A172 (cell line): ENCODE results near the gene SF1. TPM values are rescaled to one million over a fixed set of nuclear protein-coding genes. Genes with fewer than 3 reads are reported as not detected.

ENCODE experiments used
- DNase-seq: peaks from one replicate; pipeline ENCODE4 v3.0.0-alpha.2; 2015; ENCODE audit warnings: low spot score
- total RNA-seq: library from RNA; depleted of rRNA; stranded (reverse); fragments of >200 nt; shearing (Covaris generic); gene quantifications from 2 replicates; pipeline ENCODE4 v1.2.3, GENCODE V29; 2014

The SF1 gene
- total RNA-seq, 1 experiment from 2014 or later: 61.8 TPM

- DNase-seq: no peak
These were observed 6.7 kb upstream of the SF1 start for GRCh38 chr11:64784813-64785581.

GRCh38 chr11:64778223-64778472 lies 194 bp downstream of the SF1 start:
- DNase-seq: no peak

DNA sequence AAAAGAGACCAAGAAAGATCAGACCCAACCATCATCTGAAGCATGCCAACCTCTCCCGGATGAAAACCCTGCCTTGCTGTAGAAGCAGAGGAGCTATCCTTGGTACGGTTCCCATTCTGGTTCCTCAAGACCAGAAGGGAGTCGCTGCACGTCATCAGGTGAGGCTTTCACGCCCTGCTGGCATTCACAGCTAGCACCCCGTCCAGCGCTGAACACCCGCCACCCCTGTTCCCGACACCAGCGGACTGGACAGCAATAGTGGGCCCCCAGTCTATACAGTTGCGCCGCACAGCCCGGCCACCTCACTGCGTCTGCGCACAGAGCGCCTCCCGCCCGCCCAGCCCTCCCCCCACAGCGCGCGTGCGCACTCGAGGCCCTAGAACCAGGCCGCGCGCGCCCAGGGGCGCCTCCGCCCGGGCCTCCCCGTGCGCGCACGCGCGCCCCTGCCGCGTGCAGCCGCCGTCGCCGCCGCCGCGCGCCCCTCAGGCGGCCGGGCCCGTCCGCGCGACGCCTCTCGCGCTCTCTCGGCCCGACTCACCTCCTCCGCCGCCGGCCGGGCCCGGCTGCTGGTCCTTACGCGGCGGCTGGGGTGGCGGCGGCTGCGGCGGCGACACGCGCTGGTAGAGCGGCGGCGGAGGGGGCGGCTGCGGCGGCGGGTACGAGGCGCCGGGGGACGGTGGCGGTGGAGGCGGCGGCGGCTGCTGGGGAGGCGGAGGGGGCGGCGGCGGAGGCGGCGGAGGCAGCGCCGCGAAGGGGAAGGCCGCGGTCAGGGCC lies 706 bp downstream of the SF1 start:
- DNase-seq: peak; percentile 60

GRCh38 chr11:64776875-64777274 lies 1.5 kb downstream of the SF1 start:
- DNase-seq: no peak

GRCh38 chr11:64776425-64776824 lies 1.9 kb downstream of the SF1 start:
- no peak for DNase-seq

- DNase-seq: no peak
These were observed 4.2 kb downstream of the SF1 start for GRCh38 chr11:64774144-64774543.

DNA sequence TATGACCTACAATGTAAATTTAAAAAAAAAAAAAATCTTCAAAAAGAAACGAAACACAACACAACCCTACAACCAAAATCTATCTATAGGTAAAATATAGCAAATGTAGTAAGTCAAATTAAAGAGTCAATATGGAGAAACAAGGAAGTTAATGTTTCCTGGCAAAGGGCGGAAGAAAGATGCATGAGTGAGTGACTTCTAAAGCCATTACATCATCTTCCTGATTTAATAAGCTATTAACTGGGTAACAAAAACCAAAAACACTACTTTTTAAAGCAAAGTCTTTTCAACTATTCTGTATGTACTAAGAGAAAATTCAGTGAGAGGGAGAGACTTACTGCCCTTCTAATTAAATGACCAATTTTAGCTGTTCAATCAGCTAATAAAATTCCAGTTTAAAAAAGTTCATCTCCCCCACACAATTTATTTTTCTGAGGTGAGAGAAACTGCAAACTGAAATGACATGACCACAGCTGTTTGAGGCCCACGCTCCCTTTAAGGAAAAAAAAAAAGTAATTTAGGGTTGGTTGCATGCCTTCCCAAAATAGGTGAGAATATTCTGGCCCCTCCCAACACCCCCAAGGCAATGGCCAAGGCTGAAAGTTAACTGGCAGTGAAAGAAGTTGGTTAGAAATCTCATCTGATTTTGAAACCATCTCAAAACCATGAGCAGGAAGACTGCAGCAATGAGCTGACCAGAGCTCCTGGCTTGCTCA lies 5.9 kb downstream of the SF1 start:
- DNase-seq: no peak

DNA sequence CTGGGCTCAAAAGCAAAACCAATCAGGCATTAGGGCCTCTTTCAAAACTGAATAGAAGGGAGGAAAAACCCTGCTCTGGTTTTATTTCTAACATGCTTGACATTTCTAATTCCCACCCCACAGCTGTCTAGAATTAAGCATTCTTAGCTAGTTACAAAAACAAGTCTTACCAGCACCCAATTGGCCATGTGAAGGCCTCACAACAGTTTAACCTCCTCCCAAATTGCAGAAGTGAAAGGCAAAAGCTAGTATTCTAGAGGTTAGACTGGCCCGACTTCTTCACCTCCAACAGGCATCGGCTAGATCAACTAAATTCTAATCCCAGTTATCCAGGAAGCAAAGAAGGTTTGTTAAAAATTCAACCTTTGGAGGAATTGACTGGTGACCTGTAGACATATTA lies 6.5 kb downstream of the SF1 start:
- DNase-seq: no peak

DNA sequence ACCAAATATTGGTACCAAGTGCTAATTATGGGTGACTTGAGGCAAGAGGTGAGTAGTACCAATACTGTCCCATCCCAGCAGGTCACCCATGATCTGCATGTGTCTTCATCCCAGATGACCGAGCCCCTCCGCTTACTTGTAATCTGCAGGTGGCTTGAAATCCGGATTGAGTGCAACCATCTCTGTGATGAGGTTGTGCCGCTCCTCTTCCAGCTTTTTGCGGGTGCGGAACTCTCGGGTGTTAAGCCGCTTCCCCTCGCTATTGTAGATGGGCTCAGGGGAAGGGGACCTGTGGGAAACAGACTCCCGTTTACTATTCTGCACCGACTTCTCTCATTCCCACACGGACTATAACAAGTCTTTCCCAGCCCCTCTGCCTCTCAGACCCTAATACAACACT lies 8.2 kb downstream of the SF1 start:
- DNase-seq: no peak

DNA sequence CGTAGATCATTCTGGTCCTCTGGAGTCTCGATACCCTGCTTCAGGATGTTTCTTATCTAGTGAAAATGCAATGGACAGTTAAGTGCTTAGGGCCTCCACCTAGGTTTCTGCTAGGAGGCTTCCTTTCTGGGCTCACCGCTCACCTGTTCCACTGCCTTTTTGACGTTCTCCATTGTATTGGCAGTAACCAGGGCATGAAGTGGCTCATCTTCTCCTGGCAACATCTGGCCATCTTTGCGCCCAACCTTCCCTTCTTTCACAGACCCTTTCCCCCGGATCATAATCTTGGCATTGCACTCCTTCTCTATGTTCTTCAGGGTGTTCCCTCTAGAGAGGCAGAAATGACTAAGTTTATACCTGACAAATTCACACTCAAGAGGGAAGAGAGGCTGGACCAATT lies 9.1 kb downstream of the SF1 start:
- no peak for DNase-seq

DNA sequence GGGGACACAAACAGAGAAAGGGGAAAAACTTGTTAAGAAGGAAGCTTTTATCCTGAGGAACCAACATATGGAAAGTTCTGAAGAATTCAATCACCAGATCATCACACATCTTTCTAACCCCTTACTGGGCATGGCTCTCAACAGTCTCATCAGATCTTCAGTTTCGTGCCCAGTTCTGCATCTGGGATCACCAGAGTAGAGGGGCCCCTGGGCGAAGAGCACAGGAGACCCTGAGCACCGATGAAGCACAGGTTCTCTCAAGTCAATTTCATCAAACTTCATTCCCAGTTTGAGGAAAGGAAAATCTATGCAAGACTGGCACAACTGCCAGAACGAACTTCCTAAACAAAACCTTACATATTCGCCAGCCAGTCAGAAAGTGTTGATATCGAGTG lies 10.0 kb downstream of the SF1 start:
- no peak for DNase-seq

DNA sequence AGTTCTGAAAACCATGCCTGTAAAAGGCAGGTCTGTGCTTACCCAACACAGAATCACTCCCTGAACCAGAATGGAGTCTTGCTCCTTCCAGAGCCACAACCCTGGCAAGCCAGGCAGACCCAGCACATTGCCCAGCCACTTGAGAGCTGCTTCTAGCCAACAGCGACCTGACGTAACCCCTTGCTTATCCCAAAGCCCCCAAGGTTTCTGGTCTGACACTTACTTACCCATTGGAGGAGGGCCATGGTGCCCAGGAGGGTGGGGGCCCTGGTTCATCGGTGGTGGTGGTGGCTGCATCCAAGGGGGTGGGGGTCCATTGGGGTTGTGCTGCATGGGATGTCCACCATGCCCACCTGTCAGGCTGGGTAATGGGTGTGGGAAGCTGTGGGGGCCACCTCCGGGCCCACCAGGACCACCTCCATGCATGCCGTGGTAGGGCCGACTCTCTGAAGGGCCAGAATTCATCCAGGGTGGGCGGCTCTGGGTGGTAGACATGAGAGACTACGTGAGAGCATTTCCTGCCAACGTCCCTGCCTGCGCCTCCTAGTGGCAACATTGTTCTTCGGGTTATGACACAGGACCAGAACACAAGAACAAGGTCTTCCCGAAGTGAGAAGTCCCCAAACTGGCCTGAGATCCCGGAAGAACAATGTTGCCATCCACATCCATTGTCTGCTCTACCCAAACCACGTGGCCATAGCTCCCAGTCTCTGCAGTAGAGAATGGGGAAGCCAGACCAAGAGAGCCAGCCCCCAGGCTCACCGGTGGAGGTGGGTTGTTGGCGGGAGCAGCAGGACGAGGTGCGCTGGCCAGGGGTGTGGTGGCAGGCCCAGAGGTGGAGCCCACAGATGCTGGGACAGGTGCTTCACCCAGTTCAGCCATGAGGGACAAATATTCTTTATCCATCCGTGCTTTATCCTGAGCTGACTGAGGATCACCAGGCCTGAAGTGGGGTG lies 10.7 kb downstream of the SF1 start:
- peak; percentile 54 for DNase-seq

GRCh38 chr11:64766881-64767280 lies 11.5 kb downstream of the SF1 start:
- DNase-seq: no peak

DNA sequence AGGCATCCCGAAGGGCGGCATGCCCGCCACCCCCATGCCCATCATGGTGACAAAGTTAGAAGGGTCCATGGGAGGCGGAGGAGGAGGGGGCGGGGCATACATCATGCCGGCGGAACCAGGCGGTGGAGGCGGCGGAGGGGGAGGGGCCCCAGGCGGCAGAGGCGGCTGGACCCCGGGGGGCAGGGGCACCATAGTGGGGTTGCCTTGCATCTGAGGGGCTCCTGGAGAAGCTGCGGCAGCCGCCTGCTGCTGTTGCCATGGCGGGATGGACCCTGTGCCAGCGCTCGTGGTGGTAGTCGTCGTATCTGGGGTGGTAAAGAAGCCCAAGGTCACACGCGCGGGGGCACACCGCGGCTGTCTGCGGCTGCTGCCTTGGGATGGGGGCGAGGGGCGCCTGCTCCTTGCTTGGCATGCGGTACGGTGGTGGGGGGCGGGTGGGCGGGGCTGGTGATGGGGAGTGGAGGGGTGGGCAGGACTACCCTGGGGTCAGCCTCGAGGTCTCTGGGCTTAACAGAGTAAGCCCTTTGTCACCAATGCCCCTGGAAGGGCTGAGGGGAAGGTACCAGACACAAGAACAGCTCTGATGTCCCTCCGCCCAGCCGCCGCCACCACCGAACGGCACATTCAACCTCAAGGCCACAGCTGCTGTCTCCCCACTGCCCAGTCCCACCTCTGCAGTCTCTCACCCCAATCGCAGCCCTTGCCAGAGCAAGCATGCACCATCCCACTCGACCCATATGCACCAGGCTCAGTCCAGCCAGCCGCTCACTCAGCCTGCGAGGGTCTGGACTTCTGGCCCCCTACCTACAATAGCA lies 12.3 kb downstream of the SF1 start:
- no peak for DNase-seq

DNA sequence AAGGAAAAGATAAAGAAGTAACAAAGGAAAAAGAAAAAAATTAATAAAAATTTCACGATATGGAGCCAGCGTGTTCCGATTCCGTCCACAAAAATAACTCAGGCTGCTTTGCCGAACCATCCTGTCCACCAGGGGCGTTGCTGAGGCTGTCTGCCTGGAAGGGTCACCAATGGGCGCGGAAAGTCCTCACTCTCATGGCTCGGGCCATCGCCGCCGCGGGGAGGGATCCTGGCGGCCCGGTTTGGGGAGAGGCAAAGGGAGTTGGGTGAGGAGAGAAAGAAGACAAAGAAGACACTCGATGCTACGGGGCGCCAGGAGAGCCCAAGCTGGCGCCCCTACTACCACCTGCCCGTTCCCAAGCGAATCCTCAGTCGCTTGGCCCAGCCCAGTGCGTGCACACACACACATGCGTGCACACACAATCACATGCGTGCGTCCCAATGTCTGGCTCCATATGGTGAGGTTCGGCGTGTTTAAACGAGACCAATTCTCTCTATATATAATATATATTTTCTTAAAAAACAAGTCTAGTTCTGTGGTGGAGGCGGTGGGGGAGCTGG lies 13.0 kb downstream of the SF1 start:
- no peak for DNase-seq

DNA sequence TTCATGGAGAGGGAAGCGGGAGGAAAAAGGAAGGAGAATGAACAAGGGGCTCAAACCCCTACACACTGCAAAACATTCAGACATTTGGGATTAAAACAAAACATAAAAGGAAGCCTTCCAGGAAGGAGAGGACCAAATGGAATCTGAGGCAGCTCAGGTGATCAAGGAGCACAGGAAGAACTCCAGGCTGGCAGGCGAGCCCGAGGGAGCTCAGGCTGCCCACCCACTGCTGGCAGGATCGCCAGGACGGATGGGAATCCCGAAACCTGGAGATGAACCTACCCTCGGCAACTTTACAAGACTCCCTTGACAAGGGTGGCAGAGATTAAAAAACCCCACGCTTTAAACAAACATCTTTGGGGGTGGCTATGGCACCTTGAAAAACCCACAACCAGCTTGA lies 13.6 kb downstream of the SF1 start:
- DNase-seq: no peak

GRCh38 chr11:64764040-64764611 lies 14.2 kb downstream of the SF1 start:
- no peak for DNase-seq

DNA sequence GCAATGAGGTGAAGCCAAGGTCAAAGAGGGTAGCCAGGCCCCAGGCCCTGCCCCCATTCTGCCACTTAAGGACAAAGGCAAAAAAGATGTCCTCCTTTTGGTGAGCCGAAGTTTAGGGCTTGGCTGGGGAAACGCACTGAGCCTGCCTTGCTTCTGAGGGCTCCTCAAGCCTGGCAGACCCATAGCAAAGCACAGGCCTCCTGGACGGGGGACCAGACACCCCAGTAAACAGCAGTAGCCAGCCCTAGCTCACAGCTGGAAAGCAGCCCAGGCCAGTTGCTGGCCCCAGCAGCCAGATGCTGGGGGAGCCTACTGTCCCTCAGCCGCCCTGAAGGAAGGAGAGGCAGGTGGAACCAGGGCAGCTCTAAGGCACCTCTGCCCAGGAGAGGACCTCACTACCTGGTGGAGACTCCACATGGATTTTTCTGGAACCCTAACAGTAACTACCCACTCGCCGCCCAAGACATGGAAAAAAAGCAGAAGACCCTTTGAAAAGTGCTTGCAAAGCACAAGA lies 14.8 kb downstream of the SF1 start:
- no peak for DNase-seq

GRCh38 chr11:64762674-64763525 lies 15.4 kb downstream of the SF1 start:
- DNase-seq: peak; percentile 72
